Measurements from ENCODE around the gene CDC25B. TPM values are rescaled to one million over a fixed set of nuclear protein-coding genes. Genes with fewer than 3 reads are reported as not detected.

The CDC25B gene
- total RNA-seq, 1 donor from 2014 or later: 24.3 TPM

DNA sequence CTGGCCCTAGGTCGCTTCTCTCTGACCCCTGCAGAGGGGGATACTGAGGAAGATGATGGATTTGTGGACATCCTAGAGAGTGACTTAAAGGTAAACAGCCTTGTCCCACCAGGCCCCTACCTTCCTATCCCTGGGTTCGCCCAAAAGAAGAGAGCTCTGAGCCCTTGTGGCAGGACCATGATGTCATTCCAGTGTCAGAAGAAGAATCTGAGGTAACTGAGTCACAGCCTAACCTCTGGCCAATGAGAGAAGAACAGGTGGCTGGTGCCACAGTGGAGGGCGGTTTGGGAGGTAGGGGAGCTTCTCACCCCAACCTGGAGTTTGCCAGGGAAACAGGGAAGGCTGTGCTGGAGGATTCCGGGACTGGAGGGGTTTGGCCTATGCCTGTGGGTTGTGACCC is 5.2 kb downstream of the CDC25B start:
- Mint-ChIP-seq H3K4me3 (no peak overlapping the region), H3K36me3 (ENCODE audit: low read depth) (peaks cover 50% of the 10 kb centered on the region), H3K4me1 (peaks cover 69% of the 10 kb centered on the region), H3K27me3 (no peaks in the 10 kb centered on the region), H3K9me3 (no peaks in the 10 kb centered on the region), H3K27ac (peak overlapping the region; percentile 93)
- intact Hi-C loops (cut with micrococcal nuclease): no loop called here
- ChIA-PET CTCF (interaction anchor here (2.7 kb wide), 1 partner anchor 18 kb away, joined by 12 read pairs; the partner anchor contains the start of gene AP5S1), POLR2A (interaction anchor here (0.7 to 2.5 kb wide), 2 partner anchors 14 to 19 kb away, joined by 3 to 17 read pairs; partner anchors contain the start of genes AP5S1 and CENPB)
- DNase-seq (no peak), ATAC-seq (ENCODE audit: low read depth) (no peak)
- TF ChIP-seq, protein P1, sequence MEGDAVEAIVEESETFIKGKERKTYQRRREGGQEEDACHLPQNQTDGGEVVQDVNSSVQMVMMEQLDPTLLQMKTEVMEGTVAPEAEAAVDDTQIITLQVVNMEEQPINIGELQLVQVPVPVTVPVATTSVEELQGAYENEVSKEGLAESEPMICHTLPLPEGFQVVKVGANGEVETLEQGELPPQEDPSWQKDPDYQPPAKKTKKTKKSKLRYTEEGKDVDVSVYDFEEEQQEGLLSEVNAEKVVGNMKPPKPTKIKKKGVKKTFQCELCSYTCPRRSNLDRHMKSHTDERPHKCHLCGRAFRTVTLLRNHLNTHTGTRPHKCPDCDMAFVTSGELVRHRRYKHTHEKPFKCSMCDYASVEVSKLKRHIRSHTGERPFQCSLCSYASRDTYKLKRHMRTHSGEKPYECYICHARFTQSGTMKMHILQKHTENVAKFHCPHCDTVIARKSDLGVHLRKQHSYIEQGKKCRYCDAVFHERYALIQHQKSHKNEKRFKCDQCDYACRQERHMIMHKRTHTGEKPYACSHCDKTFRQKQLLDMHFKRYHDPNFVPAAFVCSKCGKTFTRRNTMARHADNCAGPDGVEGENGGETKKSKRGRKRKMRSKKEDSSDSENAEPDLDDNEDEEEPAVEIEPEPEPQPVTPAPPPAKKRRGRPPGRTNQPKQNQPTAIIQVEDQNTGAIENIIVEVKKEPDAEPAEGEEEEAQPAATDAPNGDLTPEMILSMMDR (IDR thresholded peaks at IDR 0.05): no peak

DNA sequence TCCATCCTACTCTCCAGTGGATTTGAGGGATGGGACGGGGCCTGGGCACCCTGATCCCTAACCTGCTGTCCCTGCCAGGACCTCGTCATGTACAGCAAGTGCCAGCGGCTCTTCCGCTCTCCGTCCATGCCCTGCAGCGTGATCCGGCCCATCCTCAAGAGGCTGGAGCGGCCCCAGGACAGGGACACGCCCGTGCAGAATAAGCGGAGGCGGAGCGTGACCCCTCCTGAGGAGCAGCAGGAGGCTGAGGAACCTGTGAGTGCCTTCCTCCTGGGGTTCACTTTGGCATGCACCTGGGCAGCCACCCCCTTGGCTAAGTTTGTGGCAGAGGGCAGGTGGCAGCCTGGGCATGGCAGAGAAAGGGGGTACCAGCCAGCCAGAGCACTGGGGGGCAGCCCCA is 5.7 kb downstream of the CDC25B start:
- no peak overlapping the region for H3K27ac Mint-ChIP-seq
- no peaks in the 10 kb centered on the region for H3K27me3 Mint-ChIP-seq
- H3K36me3 Mint-ChIP-seq (ENCODE audit: low read depth): peaks cover 52% of the 10 kb centered on the region
- ChIA-PET POLR2A (no interaction called here), CTCF (no interaction called here)
- TF ChIP-seq, protein P1 (IDR thresholded peaks at IDR 0.05): no peak
- H3K9me3 Mint-ChIP-seq: no peaks in the 10 kb centered on the region
- no peak for ATAC-seq (ENCODE audit: low read depth)
- intact Hi-C loops (cut with micrococcal nuclease): no loop called here
- H3K4me3 Mint-ChIP-seq: no peak overlapping the region
- DNase-seq: no peak
- H3K4me1 Mint-ChIP-seq: peaks cover 66% of the 10 kb centered on the region

- CTCF ChIA-PET: interaction anchor here (1.1 kb wide), 1 partner anchor 282 kb away, joined by 3 read pairs; no protein-coding TSS in a partner anchor
- H3K36me3 Mint-ChIP-seq (ENCODE audit: low read depth): peaks cover 51% of the 10 kb centered on the region
- POLR2A ChIA-PET: interaction anchor here (0.5 kb wide), 1 partner anchor 8 kb away, joined by 3 read pairs; no protein-coding TSS in a partner anchor
- peaks cover 60% of the 10 kb centered on the region for H3K4me1 Mint-ChIP-seq
- intact Hi-C loops (cut with micrococcal nuclease): no loop called here
- H3K27ac Mint-ChIP-seq: peak overlapping the region; percentile 76
- H3K4me3 Mint-ChIP-seq: no peak overlapping the region
- H3K9me3 Mint-ChIP-seq: no peaks in the 10 kb centered on the region
- H3K27me3 Mint-ChIP-seq: no peaks in the 10 kb centered on the region
- ATAC-seq (ENCODE audit: low read depth) (no peak), DNase-seq (no peak)
- TF ChIP-seq, protein P1 (IDR thresholded peaks at IDR 0.05): no peak
Measured at GRCh38 chr20:3802524-3803239, 6.6 kb downstream of the CDC25B start.

GRCh38 chr20:3803289-3803688 is 7.2 kb downstream of the CDC25B start:
- Mint-ChIP-seq H3K27ac (no peak overlapping the region), H3K36me3 (ENCODE audit: low read depth) (peaks cover 47% of the 10 kb centered on the region), H3K9me3 (no peaks in the 10 kb centered on the region), H3K4me3 (no peak overlapping the region), H3K4me1 (peaks cover 54% of the 10 kb centered on the region), H3K27me3 (no peaks in the 10 kb centered on the region)
- intact Hi-C loops (cut with micrococcal nuclease): no loop called here
- CTCF ChIA-PET: interaction anchor here (1.1 kb wide), 1 partner anchor 282 kb away, joined by 3 read pairs; no protein-coding TSS in a partner anchor
- no peak for DNase-seq
- TF ChIP-seq, protein P1 (IDR thresholded peaks at IDR 0.05): no peak
- POLR2A ChIA-PET: interaction anchor here (0.6 kb wide), 1 partner anchor 11 kb away, joined by 3 read pairs; no protein-coding TSS in a partner anchor
- ATAC-seq (ENCODE audit: low read depth): no peak

- Mint-ChIP-seq H3K4me1 (peaks cover 49% of the 10 kb centered on the region), H3K36me3 (ENCODE audit: low read depth) (peaks cover 47% of the 10 kb centered on the region), H3K27me3 (no peaks in the 10 kb centered on the region), H3K9me3 (no peaks in the 10 kb centered on the region), H3K27ac (peak overlapping the region; percentile 24), H3K4me3 (no peak overlapping the region)
- ATAC-seq (ENCODE audit: low read depth) (no peak), DNase-seq (no peak)
- POLR2A ChIA-PET: interaction anchor here (0.6 kb wide), 1 partner anchor 10 kb away, joined by 3 read pairs; no protein-coding TSS in a partner anchor
- CTCF ChIA-PET: interaction anchor here (1.1 kb wide), 1 partner anchor 281 kb away, joined by 3 read pairs; no protein-coding TSS in a partner anchor
- TF ChIP-seq, protein P1 (IDR thresholded peaks at IDR 0.05): no peak
- intact Hi-C loops (cut with micrococcal nuclease): no loop called here
Measured at GRCh38 chr20:3803854-3804253, 7.7 kb downstream of the CDC25B start.

Measured in activated B cell treated with CpG ODN at 0.5 μM for 24 hours (primary cell).